ENCODE measurements around the gene AOPEP. TPM values are rescaled to one million over a fixed set of nuclear protein-coding genes. Genes with fewer than 3 reads are reported as not detected.

AOPEP gene
- total RNA-seq, 1 donor from 2014 or later: 22.1 TPM

DNA sequence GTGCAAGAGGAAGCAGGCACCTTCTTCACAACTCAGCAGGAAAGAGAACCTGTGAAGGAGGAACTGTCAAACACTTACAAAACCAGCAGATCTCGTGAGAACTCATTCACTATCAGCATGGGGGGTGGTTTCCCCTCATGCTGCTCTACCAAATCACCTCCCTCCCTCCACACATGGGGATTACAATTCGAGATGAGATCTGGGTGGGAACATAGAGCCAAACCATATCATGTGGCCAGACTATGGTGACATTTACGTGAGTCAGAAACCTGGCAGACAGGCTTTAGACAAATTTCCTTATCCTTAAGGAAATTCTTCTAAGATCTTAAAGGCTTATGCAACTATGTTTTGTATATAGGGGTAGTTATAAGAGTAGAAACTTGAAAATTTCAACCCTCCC lies 8.7 kb upstream of the AOPEP start:
- H3K36me3 Mint-ChIP-seq (ENCODE audit: low read depth, unreplicated experiment): peaks cover 3% of the 10 kb centered on the region
- no peak overlapping the region for H3K4me3 Mint-ChIP-seq (ENCODE audit: unreplicated experiment)
- H3K27ac Mint-ChIP-seq (ENCODE audit: unreplicated experiment): peak overlapping the region; percentile 89
- H3K4me1 Mint-ChIP-seq (ENCODE audit: unreplicated experiment): peaks cover 18% of the 10 kb centered on the region
- H3K27me3 Mint-ChIP-seq (ENCODE audit: unreplicated experiment): no peaks in the 10 kb centered on the region
- H3K9me3 Mint-ChIP-seq (ENCODE audit: unreplicated experiment): no peaks in the 10 kb centered on the region
- DNase-seq (ENCODE audit: low spot score): no peak
- TF ChIP-seq, protein P1, sequence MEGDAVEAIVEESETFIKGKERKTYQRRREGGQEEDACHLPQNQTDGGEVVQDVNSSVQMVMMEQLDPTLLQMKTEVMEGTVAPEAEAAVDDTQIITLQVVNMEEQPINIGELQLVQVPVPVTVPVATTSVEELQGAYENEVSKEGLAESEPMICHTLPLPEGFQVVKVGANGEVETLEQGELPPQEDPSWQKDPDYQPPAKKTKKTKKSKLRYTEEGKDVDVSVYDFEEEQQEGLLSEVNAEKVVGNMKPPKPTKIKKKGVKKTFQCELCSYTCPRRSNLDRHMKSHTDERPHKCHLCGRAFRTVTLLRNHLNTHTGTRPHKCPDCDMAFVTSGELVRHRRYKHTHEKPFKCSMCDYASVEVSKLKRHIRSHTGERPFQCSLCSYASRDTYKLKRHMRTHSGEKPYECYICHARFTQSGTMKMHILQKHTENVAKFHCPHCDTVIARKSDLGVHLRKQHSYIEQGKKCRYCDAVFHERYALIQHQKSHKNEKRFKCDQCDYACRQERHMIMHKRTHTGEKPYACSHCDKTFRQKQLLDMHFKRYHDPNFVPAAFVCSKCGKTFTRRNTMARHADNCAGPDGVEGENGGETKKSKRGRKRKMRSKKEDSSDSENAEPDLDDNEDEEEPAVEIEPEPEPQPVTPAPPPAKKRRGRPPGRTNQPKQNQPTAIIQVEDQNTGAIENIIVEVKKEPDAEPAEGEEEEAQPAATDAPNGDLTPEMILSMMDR (IDR thresholded peaks at IDR 0.05; ENCODE audit: unreplicated experiment): no peak

- no peak for DNase-seq (ENCODE audit: low spot score)
- H3K36me3 Mint-ChIP-seq (ENCODE audit: low read depth, unreplicated experiment): peaks cover 3% of the 10 kb centered on the region
- no peak overlapping the region for H3K4me3 Mint-ChIP-seq (ENCODE audit: unreplicated experiment)
- no peaks in the 10 kb centered on the region for H3K9me3 Mint-ChIP-seq (ENCODE audit: unreplicated experiment)
- peaks cover 18% of the 10 kb centered on the region for H3K4me1 Mint-ChIP-seq (ENCODE audit: unreplicated experiment)
- H3K27ac Mint-ChIP-seq (ENCODE audit: unreplicated experiment): peak overlapping the region; percentile 54
- TF ChIP-seq, protein P1 (IDR thresholded peaks at IDR 0.05; ENCODE audit: unreplicated experiment): no peak
- H3K27me3 Mint-ChIP-seq (ENCODE audit: unreplicated experiment): no peaks in the 10 kb centered on the region
Observed at GRCh38 chr9:94718936-94719335, 7.6 kb upstream of the AOPEP start.

GRCh38 chr9:94719878-94720277 lies 6.6 kb upstream of the AOPEP start:
- no peaks in the 10 kb centered on the region for H3K9me3 Mint-ChIP-seq (ENCODE audit: unreplicated experiment)
- no peak for DNase-seq (ENCODE audit: low spot score)
- TF ChIP-seq, protein P1 (IDR thresholded peaks at IDR 0.05; ENCODE audit: unreplicated experiment): no peak
- H3K4me1 Mint-ChIP-seq (ENCODE audit: unreplicated experiment): peaks cover 18% of the 10 kb centered on the region
- peaks cover 3% of the 10 kb centered on the region for H3K36me3 Mint-ChIP-seq (ENCODE audit: low read depth, unreplicated experiment)
- no peak overlapping the region for H3K4me3 Mint-ChIP-seq (ENCODE audit: unreplicated experiment)
- no peak overlapping the region for H3K27ac Mint-ChIP-seq (ENCODE audit: unreplicated experiment)
- no peaks in the 10 kb centered on the region for H3K27me3 Mint-ChIP-seq (ENCODE audit: unreplicated experiment)

DNA sequence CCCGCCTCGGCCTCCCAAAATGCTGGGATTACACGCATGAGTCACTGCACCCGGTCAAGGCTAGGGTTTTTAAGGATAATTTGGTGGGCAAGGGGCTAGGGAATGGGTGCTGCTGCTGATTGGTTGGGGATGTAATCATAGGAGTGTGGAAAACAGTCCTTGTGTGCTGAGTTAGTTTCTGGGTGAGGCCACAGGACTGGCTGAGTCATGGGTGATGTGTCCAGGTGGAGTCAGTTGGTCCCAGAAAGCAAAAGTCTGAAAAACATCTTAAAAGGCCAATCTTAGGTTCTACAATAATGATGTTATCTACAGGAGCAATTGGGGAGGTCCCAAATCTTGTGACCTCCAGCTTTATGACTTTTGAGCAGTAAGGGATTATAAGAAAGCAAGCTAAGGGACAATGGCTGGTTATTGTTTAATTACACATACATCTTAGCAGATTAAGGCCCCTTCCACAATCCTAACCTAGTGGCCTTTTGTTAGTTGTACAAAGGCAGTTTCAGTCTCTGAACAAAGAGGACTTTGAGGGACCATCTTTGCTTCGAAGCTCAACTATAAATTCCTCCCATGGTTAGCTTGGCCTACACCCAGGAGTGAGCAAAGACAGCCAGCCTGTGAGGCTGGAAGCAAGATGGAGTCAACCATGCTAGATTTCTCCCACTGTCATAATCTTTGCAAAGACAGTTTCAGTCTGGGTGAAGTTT lies 5.5 kb upstream of the AOPEP start:
- Mint-ChIP-seq H3K4me1 (ENCODE audit: unreplicated experiment) (peaks cover 18% of the 10 kb centered on the region), H3K27ac (ENCODE audit: unreplicated experiment) (no peak overlapping the region), H3K4me3 (ENCODE audit: unreplicated experiment) (no peak overlapping the region), H3K9me3 (ENCODE audit: unreplicated experiment) (no peaks in the 10 kb centered on the region), H3K27me3 (ENCODE audit: unreplicated experiment) (no peaks in the 10 kb centered on the region), H3K36me3 (ENCODE audit: low read depth, unreplicated experiment) (peaks cover 3% of the 10 kb centered on the region)
- DNase-seq (ENCODE audit: low spot score): no peak
- TF ChIP-seq, protein P1 (IDR thresholded peaks at IDR 0.05; ENCODE audit: unreplicated experiment): no peak

DNA sequence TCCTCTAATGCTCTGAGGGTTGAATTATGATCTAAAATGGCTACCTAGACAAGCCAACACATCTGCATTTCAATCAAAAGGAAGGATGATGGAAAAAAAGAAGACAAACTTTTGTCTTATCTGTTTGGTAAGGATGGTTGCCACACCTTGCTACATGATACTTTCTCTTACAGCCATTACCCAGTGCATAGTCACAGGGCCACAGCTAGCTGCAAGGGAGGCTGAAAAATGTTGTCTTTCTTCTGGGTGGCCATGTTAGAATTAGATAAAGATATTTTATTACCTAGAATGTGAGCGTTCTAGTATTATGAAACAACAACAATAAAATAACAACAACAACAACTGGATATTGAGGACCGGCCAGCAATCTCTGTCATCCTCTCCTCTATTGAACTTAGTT lies 4.7 kb upstream of the AOPEP start:
- no peaks in the 10 kb centered on the region for H3K9me3 Mint-ChIP-seq (ENCODE audit: unreplicated experiment)
- H3K4me3 Mint-ChIP-seq (ENCODE audit: unreplicated experiment): no peak overlapping the region
- peaks cover 3% of the 10 kb centered on the region for H3K36me3 Mint-ChIP-seq (ENCODE audit: low read depth, unreplicated experiment)
- no peak for DNase-seq (ENCODE audit: low spot score)
- H3K4me1 Mint-ChIP-seq (ENCODE audit: unreplicated experiment): peaks cover 18% of the 10 kb centered on the region
- H3K27ac Mint-ChIP-seq (ENCODE audit: unreplicated experiment): no peak overlapping the region
- TF ChIP-seq, protein P1 (IDR thresholded peaks at IDR 0.05; ENCODE audit: unreplicated experiment): no peak
- no peaks in the 10 kb centered on the region for H3K27me3 Mint-ChIP-seq (ENCODE audit: unreplicated experiment)
